Cardiac muscle cell (in vitro differentiated cells and primary cell): ENCODE results near the gene FAM20C. TPM values are rescaled to one million over a fixed set of nuclear protein-coding genes. Genes with fewer than 3 reads are reported as not detected.

Experiments
- DNase-seq, 2 donors: peaks; one replicate each; pipeline versions ENCODE4 v3.0.0 to v3.0.0-alpha.2; 2010 to 2017; ENCODE audit warnings: low read depth in 1 of 2, low spot score in 1 of 2
- H3K27ac ChIP-seq: fragments of 200-600 bp; sonication (generic); 2 replicates; pipeline ENCODE4 v1.5.1; 2016
- H3K27me3 ChIP-seq: fragments of 200-600 bp; sonication (generic); 2 replicates; pipeline ENCODE4 v1.6.0; 2016; ENCODE audit warnings: control low read depth
- H3K36me3 ChIP-seq: fragments of 200-600 bp; sonication (generic); 2 replicates; pipeline ENCODE4 v1.5.1; 2016; ENCODE audit warnings: control low read depth
- H3K4me1 ChIP-seq: fragments of 200-600 bp; sonication (generic); 2 replicates; pipeline ENCODE4 v1.8.1; 2017; ENCODE audit warnings: low read depth, mild to moderate bottlenecking, mixed run types
- H3K4me3 ChIP-seq: fragments of 200-600 bp; sonication (generic); 2 replicates; pipeline ENCODE4 v1.5.1; 2016; ENCODE audit warnings: mild to moderate bottlenecking
- H3K9me3 ChIP-seq: fragments of 200-600 bp; sonication (generic); 2 replicates; pipeline ENCODE4 v1.5.1; 2017; ENCODE audit warnings: low read depth, mild to moderate bottlenecking, control low read depth
- CTCF ChIP-seq: IDR thresholded peaks from 2 replicates; pipeline ENCODE4 v1.5.1; 2012; ENCODE audit warnings: low read depth, mild to moderate bottlenecking, low read length
- polyA plus RNA-seq: library from polyadenylated mRNA; unstranded; fragments of >200 nt; fragmentation: Nextera tagmentation; extraction: Ambion mirVana; gene quantifications from 2 replicates; pipeline ENCODE4 v1.2.1, GENCODE V29; 2016
- total RNA-seq: library from RNA; depleted of rRNA; stranded (reverse); fragments of >200 nt; gene quantifications from 2 replicates; pipeline ENCODE4 v1.2.3, GENCODE V29; 2016

FAM20C gene
- total and polyA plus RNA-seq, 2 experiments from 2014 or later: 4.9 to 15.7 TPM

GRCh38 chr7:213324-213993 is 21.1 kb downstream of the FAM20C start:
- no peak for DNase-seq
- TF ChIP-seq CTCF: no peak
- H3K27ac ChIP-seq: no peak overlapping the region

GRCh38 chr7:214410-215212 is 22.2 kb downstream of the FAM20C start:
- Histone ChIP-seq H3K4me3 (no peak overlapping the region), H3K36me3 (no peaks in the 10 kb centered on the region), H3K9me3 (no peaks in the 10 kb centered on the region), H3K27ac (no peak overlapping the region), H3K4me1 (no peaks in the 10 kb centered on the region), H3K27me3 (no peaks in the 10 kb centered on the region)
- DNase-seq: no peak
- no peak for TF ChIP-seq CTCF

More at GRCh38 chr7:213324-213993, 21.1 kb downstream of the FAM20C start:
- no peaks in the 10 kb centered on the region for H3K4me1 ChIP-seq
- no peak overlapping the region for H3K4me3 ChIP-seq
- no peaks in the 10 kb centered on the region for H3K36me3 ChIP-seq
- H3K27me3 ChIP-seq: no peaks in the 10 kb centered on the region
- no peaks in the 10 kb centered on the region for H3K9me3 ChIP-seq

GRCh38 chr7:216360-217300 is 24.3 kb downstream of the FAM20C start:
- Histone ChIP-seq H3K27me3 (no peaks in the 10 kb centered on the region), H3K9me3 (no peaks in the 10 kb centered on the region), H3K4me3 (no peak overlapping the region), H3K27ac (no peak overlapping the region), H3K36me3 (no peaks in the 10 kb centered on the region), H3K4me1 (no peaks in the 10 kb centered on the region)
- DNase-seq: no peak
- no peak for TF ChIP-seq CTCF

GRCh38 chr7:217781-218180 is 25.4 kb downstream of the FAM20C start:
- no peak for TF ChIP-seq CTCF
- Histone ChIP-seq H3K9me3 (no peaks in the 10 kb centered on the region), H3K36me3 (no peaks in the 10 kb centered on the region), H3K27me3 (no peaks in the 10 kb centered on the region), H3K4me1 (no peaks in the 10 kb centered on the region), H3K4me3 (no peak overlapping the region), H3K27ac (no peak overlapping the region)
- DNase-seq: no peak

- H3K27me3 ChIP-seq: no peaks in the 10 kb centered on the region
- no peak for TF ChIP-seq CTCF
- H3K27ac ChIP-seq: no peak overlapping the region
- no peaks in the 10 kb centered on the region for H3K4me1 ChIP-seq
- no peaks in the 10 kb centered on the region for H3K9me3 ChIP-seq
- H3K4me3 ChIP-seq: no peak overlapping the region
- no peak for DNase-seq
- no peaks in the 10 kb centered on the region for H3K36me3 ChIP-seq
These were observed 25.9 kb downstream of the FAM20C start for GRCh38 chr7:218316-218715.
